NCI-H187 treated with DMSO at 0.1 percent for 48 hours (cell line): Measurements from ENCODE around the gene TMEM208.

Source experiments
- DNase-seq: peaks from one replicate; lab custom pipeline; 2025; lab: John Stamatoyannopoulos, UW

The TMEM208 gene

DNA sequence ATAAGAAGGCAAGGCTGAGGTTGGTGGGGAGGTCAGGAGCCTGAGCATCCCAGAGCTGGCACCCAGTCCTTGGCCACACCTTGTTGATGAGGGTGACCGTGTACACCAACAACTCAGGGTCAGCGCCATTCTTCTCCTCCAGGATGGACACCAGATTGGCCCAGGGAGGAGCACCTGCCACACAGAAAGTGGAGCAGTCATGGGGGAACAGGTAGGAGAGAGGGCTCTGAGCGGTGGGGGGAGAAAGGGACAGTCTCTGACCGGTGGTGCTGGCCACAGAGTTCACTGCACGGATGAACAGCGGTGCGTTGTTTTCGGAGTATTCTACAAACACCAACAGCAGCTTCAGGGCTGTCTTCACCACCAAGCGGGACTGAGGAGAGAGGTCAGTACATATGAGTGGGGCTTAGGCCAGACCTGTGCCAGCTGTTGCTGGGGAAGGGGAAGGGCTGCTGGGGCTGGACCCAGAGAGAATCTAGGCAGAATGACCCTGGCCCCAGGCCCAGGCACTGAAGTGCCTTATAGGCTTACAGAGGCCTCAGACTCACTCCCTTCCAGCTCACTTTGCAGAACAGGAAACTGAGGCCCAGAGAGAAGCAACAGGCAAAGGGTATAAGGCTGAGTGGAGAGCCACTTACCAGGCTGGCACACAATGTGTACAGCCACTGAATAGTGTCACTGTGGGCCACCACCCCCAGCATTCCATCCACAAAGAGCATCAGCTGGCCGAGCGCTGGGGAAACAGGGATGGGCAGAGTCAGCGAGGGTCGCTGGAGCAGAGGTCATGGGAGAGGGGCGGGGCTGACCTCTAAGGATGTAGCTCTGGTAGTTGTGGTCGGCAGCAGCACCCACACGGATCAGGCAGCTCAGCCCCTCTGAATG lies 10.7 kb downstream of the TMEM208 start:
- no peak for DNase-seq

DNA sequence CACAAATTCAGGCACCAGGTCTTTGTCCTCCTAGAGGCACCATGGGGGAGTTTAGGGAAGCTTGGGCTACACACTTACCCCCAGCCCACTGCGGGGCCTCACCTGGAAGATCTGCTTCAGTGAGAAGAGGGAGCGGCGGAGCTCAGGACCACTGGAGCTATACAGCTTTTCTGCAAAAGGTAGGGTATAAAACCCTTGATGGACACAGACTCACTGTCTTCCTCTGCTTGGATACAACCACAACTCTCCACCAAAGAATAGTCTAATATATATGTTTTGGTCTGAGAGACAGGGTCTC lies 11.3 kb downstream of the TMEM208 start:
- no peak for DNase-seq

DNA sequence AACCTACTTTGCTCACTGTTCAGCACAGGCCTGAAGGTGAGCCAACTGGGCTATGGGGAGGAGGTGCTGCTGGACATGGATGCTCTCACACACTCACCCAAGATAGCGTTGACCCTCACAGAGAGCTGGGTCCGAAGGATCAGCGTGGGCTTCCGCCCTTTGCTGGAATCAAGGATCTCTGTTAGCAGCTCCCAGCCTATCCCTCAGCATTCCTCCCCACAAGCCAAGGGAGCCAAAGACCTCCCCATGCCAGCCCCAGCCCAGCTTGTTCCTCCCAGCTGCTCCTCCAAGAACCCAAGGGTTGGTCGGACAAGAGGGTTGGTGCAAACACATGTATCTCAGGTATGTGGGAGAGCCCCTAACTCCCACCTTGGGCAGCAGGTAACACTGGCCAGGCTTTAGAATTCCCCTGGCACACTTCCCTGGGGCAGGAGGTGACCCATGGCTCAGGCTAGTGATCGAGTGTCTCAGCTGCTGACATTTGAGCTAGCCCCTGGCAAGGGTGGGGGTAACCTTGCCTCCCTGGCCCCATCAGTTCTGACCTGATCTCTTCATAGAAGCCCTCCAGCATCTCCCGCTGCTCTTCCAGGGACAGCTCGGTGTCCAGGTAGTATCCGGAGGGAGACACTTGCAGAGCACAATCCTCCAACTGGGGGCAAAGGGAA lies 12.0 kb downstream of the TMEM208 start:
- DNase-seq: no peak

DNA sequence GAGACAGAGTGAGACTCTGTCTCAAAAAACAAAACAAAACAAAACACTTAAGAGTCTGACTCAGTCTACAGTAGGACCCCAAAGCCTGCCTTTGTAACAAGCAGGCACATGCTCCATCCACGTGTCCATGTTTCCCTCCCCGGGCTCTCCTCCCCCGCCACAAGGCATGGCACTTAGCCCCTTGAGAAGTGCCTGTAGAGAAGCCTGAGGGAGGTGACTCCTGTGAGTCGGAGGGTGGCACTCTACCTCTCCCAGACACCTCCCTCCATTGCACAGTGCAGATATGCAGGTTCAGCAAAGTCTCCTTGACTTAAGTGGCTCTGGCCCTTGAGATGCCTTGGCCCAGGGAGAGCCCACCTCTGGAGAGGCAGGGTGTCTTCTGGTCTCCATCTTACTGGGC lies 13.6 kb downstream of the TMEM208 start:
- no peak for DNase-seq

DNA sequence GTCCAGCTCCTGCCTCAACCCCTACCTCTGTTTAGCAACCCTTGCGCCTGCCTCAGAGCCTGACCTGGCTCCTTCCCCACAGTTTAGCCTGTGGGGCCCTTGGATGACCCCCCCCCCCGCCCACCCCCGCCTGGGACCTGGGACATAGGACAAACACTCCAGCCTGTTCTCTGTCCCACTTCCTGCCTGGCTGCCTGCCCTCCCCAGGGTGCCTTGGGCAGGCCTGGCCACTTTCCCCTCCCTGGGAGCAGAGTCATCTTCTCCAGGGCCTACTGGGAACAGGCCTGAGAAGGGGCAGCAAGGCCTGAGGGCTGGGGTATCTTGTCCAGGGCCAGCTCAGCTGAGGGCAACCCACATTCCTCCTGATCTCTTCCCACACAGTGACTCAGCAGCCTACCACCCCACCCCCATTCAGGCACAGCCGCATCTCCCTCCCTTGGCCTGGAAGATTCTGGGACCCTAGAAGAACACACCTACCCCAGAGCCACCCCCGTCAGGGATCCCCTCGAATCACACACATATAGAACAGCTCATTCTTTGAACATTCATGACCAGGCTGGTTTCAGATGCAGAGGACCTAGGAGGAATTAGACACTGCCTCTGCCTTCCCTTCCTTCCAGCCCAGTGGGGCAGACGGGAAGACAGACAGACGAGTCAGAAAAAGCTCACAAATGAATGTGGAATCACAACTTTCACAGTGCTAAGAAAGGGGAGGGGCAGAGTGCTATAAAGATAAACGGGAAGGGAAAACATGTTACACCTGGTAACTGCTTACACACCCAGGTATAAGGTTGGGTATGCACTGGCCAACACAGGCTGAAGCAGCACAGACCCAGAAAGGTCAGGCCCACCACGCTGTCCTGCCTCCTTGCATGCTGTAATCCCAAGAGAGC lies 14.3 kb downstream of the TMEM208 start:
- DNase-seq: no peak

DNA sequence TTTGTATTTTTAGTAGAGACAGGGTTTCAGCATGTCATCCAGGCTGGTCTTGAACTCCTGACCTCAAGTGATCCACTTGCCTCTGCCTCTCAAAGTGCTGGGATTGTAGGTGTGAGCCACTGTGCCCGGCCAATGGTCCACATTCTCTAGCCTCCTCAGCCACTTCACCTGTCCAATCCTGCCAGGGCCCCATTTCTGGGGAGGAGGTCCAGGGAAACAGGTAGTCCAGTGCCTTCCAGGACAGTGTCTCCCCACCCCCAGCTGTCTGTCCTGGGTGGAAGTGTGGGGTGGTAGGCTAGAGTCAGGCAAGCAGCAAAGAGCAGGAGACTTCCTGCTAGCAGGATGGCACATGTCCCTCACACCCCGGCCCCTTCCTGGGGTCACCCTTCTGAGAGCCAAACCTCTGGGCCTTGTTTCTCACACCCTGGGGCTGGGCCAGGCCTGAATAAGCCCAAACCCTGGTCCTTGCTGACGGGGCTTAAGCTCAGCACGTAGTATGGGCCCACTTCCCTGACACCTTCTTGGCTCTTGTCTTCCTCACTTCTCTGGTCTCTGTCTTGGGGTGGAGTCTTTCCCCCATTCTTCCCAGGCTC lies 15.3 kb downstream of the TMEM208 start:
- DNase-seq: no peak

DNA sequence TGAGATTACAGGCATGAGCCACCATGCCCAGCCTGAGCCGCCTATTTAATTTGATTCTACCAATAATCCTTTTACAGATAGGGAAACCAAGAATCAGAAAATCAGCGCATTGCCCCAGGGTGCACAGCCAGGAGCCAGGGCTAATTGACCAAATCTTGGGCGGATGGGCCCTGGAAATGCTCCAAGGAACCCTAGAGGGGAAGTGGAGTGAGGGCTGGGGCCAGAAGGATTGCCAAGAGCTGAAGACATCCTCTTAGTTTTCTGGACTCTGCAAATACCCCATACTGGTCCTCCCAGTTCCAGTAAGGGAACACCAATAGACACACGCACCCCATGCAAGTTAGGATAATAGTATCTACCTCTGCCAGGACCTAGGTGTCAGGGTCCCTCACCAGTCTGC lies 16.6 kb downstream of the TMEM208 start:
- no peak for DNase-seq

DNA sequence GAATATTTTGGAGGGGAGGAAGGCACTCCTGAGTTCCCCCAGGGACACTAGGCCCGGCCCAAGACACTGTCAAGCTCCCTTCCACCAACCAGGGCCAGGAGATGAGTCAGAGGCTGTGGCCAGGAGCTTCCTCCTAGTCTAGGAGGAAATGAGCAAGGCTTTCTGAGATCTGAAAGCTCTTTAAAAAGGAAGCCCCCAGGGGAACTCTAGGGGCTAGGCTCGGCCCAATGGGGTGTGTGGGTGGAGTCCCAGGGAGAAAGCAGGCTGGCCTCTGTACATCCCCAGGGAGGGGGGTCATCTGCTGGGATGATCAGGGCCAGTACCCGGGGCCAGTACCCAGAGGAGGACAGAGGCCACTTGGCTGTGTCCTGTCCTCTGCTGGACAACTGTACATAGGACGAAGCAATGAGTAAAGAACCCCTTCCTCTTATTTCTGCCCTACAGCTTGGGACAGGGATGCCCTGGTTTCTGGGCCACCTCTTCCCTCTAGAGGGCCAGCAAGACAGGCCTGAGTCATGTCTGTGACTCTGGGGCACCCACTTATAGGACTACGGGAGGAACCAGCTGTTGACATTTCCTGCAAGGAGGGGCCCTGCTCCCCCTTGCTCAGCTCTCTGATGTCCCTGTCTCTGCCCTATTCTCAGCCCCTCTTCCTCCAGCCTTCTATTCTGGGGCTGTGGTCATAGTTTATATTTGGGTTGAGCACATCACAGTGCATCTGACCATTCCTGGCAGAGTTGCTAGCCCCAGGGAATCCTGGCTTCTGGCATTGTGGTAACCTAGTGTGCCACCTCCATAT lies 17.7 kb downstream of the TMEM208 start:
- DNase-seq: no peak

DNA sequence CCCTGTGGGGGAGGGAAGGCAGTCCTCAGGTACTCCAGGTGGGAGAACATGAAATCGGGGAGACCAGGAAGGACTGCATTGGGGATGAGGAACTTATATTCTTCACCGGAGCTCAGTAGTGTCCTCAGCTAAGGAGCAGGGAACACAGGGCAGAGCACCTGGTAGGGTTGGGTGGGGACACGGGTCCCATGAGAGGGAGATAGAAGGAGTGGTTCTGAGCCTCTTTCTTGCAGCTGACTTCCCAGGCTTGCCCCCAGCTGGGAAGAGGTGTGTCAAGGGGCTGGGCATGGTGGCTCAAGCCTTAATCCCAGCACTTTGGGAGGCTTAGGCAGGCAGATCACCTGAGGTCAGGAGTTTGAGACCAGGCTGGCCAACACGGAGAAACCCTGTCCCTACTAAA lies 18.3 kb downstream of the TMEM208 start:
- DNase-seq: no peak

DNA sequence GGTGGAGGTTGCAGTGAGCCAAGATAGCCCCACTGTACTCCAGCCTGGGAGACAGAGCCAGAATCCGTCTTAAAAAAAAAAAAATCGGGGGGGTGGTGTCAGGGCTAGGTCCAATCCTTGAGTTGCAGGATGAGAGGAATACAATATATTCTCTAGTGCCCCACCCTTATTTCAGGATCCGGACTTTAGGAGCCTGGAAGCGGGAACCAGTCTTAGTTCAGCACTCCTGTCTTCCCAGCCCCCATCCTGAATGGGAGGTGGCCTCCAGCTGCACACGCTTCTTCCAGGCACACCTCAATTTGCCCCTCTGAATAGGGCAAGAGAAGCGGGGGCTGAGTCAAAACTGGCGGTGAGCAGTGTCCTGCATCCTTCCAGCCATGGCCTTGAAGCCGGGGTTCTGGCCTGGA lies 18.7 kb downstream of the TMEM208 start:
- DNase-seq: no peak

DNA sequence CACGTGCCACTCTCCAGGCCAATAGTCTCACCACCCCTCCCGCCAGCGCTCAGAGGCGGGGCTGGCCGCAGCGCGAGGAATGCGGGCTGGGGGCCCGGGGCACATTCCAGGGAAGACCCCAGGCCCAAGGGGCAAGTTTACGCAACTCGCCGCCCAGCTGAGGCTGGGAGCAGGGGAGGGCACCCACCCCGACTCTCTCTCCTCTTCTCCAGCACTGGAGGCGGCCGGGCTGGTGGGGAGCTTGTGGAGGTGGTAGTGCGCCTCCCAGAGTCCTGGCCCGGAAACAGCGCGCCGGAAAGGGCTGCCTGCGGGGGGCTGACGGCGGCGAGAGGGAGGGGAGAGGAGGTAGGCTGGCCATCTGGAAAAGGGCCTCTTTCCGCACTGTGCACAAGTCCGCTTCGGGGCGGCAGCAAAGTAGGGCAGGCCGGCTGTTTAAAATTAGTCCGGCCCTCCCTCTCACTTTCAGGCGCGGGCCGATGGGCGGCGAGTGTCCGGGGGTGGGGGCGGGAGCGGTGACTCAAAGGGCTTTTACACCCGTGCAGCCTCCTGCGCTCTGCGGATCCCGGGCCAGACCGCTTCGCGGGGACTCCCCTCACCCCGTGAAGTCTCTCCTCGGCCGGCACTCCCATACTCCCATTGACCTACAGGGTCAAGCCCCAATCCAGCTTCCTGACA lies 19.3 kb downstream of the TMEM208 start:
- no peak for DNase-seq

DNA sequence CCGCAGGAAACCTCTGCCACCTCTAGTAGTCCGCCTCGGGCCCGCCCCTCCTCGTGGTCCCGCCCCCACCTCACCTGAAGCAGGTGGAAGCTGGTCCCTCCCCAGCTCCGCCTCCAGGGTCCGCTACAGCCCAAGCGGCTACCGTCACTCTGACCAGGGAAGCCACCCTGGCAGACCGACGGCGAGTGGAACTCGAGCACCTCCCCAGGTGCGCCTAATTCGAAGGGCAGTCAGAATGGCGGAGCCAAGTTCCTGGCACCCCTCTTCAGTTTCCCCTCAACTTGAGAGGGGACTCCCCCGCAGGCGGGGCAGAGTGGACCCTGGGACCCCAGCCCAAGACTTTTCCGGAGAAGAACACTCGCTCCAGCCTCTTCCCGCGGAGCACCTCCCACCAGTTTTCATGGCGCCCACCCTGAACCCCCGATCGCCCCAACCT lies 19.8 kb downstream of the TMEM208 start:
- no peak for DNase-seq

DNA sequence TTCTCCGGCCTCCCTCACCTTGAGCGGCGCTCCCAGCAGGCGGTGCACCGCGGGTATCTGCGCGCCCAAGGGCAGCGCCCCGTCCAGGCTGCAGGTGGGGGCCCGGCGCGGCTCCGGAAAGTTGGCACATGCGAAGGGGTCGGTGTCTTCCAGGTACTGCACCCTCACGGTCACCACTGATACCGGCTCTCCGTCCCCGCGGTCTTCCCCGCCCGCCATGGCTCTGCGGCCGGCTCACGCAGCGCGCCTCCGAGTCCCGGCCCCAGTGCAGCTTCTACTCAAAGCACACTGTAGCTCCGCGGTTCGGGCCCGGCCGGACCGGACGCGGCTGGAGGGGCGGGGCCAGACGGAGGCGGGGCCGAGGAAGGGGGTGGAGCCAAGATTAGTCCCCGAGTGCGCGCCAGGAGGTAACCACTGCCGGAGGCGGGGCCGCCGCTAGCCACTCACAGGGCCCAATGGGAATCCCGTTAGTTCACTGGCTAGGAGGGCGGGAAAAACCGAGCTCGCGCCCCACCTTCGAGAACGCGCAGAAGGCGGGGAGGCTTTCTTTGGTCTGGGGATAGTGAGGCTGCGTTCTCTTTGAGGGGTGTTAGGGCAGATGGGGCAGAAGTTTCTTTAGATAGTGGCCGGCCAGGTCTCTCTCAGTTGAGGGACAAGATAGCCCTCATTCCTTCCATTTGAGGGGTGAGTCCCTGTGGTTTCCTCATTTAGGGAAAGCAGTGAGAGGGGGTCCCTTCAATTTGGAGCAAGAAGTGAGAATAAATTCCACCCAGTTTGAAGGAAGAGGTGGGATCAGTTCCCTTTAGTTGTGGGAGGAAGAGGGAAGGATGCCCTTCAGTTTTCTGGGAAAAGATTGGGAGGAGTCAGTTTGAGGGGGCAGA lies 20.5 kb downstream of the TMEM208 start, which contains the start of gene FHOD1:
TSS of gene FHOD1 (minus strand) at position 290 of the 881 bp plus-strand sequence. CDS start at position 219, 71 bp downstream.
- peak; percentile 13 for DNase-seq

DNA sequence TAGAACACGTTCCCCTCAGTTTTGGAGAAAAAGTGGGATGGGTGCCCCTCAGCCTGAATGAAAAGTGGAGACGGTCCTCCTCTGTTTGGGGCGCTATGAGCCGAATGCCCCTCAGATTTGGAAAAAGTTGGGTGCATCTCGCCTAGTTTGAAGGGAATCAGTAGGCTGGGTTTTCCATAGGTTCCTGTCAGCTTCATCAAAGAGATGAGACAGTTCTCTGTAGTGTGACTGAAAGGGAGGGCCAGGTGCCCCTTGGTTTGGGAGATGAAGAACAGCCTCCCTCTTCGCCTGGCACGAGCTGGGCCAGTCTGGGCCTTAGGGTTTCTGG lies 21.1 kb downstream of the TMEM208 start:
- DNase-seq: no peak

DNA sequence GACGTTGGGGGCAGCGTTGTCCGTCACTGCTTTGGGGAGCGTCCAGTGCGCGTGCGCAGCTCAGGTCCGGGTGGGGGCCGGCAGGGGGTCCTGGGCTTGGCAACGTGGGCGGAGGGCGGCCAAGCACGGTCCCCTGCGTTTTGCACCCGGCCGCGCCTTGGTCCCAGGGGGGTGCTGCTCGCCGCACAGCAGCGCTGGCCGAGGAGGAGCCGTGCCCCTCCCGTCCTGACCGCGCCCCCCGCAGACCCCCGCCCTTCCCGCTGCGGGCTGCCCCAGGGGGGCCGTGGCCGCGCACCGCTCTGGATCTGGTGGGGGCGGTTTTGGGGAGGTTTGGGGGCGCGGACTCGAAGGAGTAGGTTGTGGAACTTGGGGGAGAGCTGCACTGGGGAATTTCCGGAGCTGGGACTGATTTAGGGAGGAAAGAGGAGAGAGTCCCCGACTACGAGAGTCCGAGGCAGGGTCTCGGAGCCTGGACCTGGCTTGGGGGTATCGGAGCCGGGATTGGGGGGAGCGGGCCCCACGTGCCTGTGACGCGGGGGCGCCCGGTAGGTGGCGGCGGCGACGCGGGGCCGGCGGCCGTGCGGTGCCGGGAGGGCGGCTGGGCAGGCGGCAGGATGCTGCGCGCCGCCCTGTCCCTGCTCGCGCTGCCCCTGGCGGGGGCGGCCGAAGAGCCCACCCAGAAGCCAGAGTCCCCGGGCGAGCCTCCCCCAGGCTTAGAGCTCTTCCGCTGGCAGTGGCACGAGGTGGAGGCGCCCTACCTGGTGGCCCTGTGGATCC lies 21.7 kb downstream of the TMEM208 start, which contains the start of gene SLC9A5:
TSS of gene SLC9A5 (plus strand) at position 579 of the 777 bp plus-strand sequence. CDS start at position 615, 36 bp downstream.
- DNase-seq: no peak

DNA sequence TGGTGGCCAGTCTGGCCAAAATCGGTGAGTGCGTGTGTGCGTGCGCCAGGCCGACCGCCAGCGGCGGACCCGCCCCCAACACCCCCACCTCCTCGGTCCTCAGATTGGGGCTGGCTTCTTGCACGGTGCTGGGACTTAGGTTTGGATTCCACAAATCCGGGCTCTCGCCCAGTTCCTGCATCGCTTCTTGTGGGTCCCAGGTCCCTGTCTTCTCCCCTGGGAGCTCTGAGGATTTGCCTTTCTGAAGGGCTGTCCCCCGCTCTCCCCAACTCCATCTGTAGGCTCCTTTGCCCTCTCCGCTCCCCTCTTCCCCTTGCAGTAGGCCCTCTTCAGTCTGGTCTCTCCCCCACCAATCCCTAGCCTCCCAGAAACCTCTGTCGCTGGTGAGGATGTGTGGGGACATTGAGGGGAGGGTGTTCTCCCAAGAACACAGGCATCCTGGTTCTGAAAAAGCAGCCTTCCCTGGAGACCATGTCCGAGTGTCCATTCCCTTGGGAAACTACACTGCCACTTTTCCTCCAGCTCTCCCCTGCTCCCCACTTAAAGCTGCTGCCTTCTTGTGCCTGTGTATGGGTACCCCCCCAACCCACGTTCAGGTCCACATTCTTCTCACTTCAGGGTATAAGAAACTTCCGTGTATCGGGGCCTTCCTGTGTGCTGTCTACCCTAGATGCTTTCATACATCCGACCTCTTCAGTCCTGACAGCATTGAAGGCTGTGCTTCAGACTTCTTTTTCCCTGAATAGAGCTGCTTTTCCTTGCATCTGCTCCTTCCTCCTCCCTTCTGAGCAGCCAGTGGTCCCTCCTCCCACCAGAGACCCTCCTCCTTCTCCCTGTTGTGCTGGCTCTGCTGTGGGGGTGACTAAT lies 22.5 kb downstream of the TMEM208 start:
- DNase-seq: no peak

DNA sequence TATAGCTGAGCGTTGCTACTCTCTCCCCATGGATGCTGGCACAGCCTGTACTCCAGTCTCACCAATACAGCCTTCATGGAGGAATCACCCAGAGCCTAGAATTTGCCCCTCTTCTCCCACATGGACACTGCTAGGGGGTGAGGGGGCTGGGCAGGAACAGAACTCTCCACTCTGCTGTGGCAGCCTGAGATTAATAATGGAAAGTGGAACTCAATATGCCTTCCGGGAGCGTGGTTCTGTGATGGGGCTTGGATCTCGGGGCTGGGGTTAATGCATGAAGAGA lies 23.1 kb downstream of the TMEM208 start:
- no peak for DNase-seq
